Measurements from ENCODE around the gene GFM1. TPM values are rescaled to one million over a fixed set of nuclear protein-coding genes. Genes with fewer than 3 reads are reported as not detected.
"Not testable (repeated sequence)": the region's sequence is repeated elsewhere in the genome, so short reads cannot be mapped to it uniquely, and the experiment has no call there.

GFM1 gene
- total RNA-seq, 4 donors from 2014 or later, result 30.8 to 42.7 (median 36.6) TPM

DNA sequence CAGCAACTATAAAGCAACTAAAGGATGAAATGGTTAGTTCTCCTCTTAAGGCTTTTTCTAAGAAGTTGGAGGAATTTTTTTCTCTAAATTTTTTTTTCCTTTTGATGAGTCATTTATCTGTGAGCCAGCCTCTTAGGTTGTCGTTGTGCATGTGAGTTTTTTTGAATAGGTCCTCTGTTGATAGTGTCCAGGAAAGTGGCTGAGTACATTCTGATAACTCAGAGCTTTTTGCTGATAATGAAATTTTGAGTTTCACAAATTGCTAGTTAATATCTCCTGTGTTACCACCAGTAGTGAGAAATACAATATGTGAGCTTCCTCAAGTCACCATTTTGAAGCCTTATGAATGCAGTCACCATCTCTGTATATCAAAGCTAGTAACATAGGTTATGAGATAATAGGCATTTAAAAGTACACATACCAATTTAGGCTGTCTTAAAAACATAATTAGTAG is 35.2 kb downstream of the GFM1 start:
- no peak for DNase-seq (ENCODE audit: low spot score in 2 of 2)
- TF ChIP-seq, protein P1, sequence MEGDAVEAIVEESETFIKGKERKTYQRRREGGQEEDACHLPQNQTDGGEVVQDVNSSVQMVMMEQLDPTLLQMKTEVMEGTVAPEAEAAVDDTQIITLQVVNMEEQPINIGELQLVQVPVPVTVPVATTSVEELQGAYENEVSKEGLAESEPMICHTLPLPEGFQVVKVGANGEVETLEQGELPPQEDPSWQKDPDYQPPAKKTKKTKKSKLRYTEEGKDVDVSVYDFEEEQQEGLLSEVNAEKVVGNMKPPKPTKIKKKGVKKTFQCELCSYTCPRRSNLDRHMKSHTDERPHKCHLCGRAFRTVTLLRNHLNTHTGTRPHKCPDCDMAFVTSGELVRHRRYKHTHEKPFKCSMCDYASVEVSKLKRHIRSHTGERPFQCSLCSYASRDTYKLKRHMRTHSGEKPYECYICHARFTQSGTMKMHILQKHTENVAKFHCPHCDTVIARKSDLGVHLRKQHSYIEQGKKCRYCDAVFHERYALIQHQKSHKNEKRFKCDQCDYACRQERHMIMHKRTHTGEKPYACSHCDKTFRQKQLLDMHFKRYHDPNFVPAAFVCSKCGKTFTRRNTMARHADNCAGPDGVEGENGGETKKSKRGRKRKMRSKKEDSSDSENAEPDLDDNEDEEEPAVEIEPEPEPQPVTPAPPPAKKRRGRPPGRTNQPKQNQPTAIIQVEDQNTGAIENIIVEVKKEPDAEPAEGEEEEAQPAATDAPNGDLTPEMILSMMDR (IDR thresholded peaks at IDR 0.05), result no peak
- TF ChIP-seq POLR2A (IDR thresholded peaks at IDR 0.05), result no peak
- intact Hi-C loops (cut with DNase I; ENCODE audit: low total_unique reads), result no loop called here
- no peak overlapping the region for H3K4me3 ChIP-seq (ENCODE audit: low read depth, poor library complexity, severe bottlenecking)
- 21 to 47% methylated on average over 1 of the region's 1 CpG for WGBS, 2 donors

DNA sequence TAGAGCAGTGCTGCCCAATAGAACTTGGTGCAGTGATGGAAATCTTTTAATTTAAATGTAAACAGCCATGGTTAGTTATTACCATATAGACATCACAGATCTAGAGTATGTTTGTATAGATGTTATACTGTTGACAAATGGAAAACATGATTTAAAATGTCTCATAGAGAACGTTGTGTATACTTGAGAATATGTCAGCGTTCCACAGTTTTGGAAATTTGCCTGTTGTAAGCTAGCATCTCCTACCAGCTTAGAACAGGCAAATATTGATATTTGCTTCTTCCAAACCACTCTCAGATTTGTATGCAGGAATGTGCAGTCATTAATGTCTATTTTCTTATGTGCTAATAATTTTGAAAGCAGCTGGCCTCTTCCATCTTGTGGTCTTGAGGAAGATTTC is 36.5 kb downstream of the GFM1 start:
- no peak for DNase-seq (ENCODE audit: low spot score in 2 of 2)
- WGBS, 2 donors, result 81 to 89% methylated on average over 2 of the region's 2 CpGs
- TF ChIP-seq, protein P1 (IDR thresholded peaks at IDR 0.05), result no peak
- TF ChIP-seq POLR2A (IDR thresholded peaks at IDR 0.05), result no peak
- no peak overlapping the region for H3K4me3 ChIP-seq (ENCODE audit: low read depth, poor library complexity, severe bottlenecking)
- intact Hi-C loops (cut with DNase I; ENCODE audit: low total_unique reads), result no loop called here

DNA sequence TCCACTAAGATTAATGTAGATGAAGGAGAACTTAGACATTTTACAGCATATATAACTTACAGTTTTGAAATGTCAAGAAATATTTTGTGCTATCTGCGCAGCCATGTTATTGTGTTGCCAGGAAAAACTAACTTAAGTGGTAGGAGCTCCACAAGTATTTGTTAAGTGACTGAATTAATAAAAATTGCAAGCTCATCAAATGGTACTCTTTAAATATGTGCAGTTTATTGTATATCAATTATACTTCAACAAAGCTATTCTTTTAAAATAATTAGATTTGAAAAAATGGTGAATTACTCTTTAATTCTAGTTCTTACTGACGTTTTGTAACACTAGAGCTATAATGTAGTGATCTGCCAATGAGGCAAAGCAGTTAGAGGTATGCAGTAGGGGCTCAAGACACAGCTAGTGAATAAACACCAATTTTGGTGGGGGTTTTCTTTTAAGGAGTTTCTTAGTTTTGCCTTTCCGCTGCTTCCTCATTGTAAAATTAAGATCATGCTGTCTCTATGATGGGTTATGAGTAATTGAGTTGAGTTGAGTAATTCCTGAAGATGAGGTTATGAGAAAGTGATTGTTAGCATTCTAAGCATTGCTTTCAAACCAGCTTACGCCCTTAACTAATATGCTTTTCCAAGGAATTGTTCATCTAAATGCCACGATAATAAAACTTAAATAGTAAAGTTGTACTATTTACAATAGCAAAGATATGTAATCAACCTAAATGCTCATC is 39.1 kb downstream of the GFM1 start:
- whole genome bisulfite sequencing, 2 donors, result 95 to 96% methylated on average over 5 of the region's 5 CpGs
- no peak for TF ChIP-seq POLR2A (IDR thresholded peaks at IDR 0.05)
- TF ChIP-seq, protein P1 (IDR thresholded peaks at IDR 0.05), result no peak
- no peak overlapping the region for H3K4me3 ChIP-seq (ENCODE audit: low read depth, poor library complexity, severe bottlenecking)
- intact Hi-C loops (cut with DNase I; ENCODE audit: low total_unique reads), result no loop called here
- DNase-seq (ENCODE audit: low spot score in 2 of 2), result no peak

DNA sequence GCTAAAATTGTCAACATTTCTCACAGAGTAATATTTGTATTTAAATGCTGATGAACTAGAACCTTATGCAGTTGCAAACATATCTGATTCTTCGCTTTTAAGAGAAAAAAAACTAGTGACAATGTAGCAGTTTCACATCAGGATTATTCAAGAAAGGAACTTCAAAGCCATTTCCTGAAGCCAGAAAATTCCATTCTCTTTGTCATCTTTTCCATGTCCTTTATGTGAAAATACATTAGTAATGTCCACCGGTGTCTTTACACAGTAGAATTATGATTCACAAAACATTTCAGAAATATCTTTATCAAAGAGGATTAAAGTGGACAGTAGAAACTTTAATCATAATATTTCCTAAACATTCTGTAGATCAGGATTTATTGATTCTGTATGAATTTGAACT is 40.8 kb downstream of the GFM1 start:
- H3K4me3 ChIP-seq (ENCODE audit: low read depth, poor library complexity, severe bottlenecking), result no peak overlapping the region
- WGBS, 2 donors, result 80 to 86% methylated on average over 2 of the region's 2 CpGs
- TF ChIP-seq POLR2A (IDR thresholded peaks at IDR 0.05), result no peak
- TF ChIP-seq, protein P1 (IDR thresholded peaks at IDR 0.05), result no peak
- intact Hi-C loops (cut with DNase I; ENCODE audit: low total_unique reads), result no loop called here
- no peak for DNase-seq (ENCODE audit: low spot score in 2 of 2)

DNA sequence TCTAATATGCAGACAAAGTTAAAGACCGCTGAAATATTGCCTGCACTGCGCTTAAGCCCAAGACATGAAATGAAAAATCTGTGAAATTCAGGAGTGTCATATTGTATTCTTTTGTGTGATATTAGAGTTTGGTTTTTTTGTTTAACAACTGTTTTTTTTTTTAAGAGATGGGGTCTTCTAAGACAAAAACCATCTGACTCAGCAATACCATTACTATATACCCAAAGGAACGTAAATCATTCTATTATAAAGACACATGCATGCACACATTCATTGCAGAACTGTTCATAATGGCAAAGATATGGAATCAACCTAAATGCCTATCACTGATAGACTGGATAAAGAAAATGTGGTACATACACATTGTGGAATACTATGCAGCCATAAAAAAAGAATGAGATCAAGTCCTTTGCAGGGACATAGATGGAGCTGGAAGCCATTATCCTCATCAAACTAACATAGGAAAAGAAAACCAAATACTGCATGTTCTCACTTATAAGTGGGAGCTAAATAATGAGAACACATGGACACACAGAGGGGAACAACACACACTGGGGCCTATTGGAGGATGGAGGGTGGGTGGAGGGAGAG is 49.6 kb downstream of the GFM1 start:
- not testable (repeated sequence) for DNase-seq (ENCODE audit: low spot score in 2 of 2); H3K4me3 ChIP-seq (ENCODE audit: low read depth, poor library complexity, severe bottlenecking)
- intact Hi-C loops (cut with DNase I; ENCODE audit: low total_unique reads), result loop anchor here (5.0 kb wide), 1 partner anchor 1528 kb away; no protein-coding TSS in a partner anchor
- 80 to 95% methylated on average over 3 of the region's 3 CpGs for WGBS, 2 donors

DNA sequence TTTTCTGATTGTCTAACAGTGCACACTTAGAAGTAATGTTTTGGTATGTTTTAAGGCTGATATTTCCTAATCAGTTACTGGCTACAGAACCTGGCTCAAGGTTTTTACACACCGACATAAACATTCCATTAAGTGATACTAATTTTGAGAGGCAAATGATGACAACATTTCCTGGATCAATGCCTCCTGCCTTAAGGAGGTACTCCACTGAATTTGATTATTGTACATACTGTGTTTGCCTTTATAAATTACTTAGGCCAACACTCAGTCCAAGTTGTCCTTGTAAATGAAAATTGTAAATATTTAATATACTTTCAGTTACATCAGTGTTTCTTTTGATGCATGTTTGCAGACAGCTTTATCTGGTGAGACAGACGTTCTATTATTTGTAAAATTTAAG is 52.3 kb downstream of the GFM1 start:
- intact Hi-C loops (cut with DNase I; ENCODE audit: low total_unique reads), result no loop called here
- no peak overlapping the region for H3K4me3 ChIP-seq (ENCODE audit: low read depth, poor library complexity, severe bottlenecking)
- no peak for TF ChIP-seq POLR2A (IDR thresholded peaks at IDR 0.05)
- TF ChIP-seq, protein P1 (IDR thresholded peaks at IDR 0.05), result no peak
- 49 to 57% methylated on average over 2 of the region's 2 CpGs for WGBS, 2 donors
- no peak for DNase-seq (ENCODE audit: low spot score in 2 of 2)
